Activated B cell treated with CpG ODN at 0.5 μM for 24 hours (primary cell): Measurements from ENCODE around the gene TMEM121B. TPM values are rescaled to one million over a fixed set of nuclear protein-coding genes. Genes with fewer than 3 reads are reported as not detected.

Experiments used
- ATAC-seq: fragments of 200-7000 bp; cut with Tn5 transposase; one replicate; pipeline ENCODE4 v1.10.0; 2021; ENCODE audit warnings: low read depth, mild to moderate bottlenecking, moderate library complexity
- CTCF ChIA-PET: fragments of 350-600 bp; sonication (Branson Sonifier 250); formaldehyde crosslinking; loops from one replicate; lab custom pipeline; 2021; ENCODE audit warnings: antibody characterized with exemption; lab: Charles Lee
- POLR2A ChIA-PET: fragments of 350-600 bp; sonication (Branson Sonifier 250); formaldehyde crosslinking; loops from one replicate; lab custom pipeline; 2021; ENCODE audit warnings: antibody characterized with exemption; lab: Charles Lee
- DNase-seq: peaks from one replicate; pipeline ENCODE4 v3.0.0; 2022
- H3K27ac Mint-ChIP-seq: one replicate; pipeline ENCODE4 v1.8.0; 2020; ENCODE audit warnings: mixed read lengths
- H3K27me3 Mint-ChIP-seq: one replicate; pipeline ENCODE4 v1.8.0; 2021; ENCODE audit warnings: mixed read lengths
- H3K36me3 Mint-ChIP-seq: one replicate; pipeline ENCODE4 v1.8.0; 2021; ENCODE audit warnings: low read depth, mixed read lengths
- H3K4me1 Mint-ChIP-seq: one replicate; pipeline ENCODE4 v1.8.0; 2021; ENCODE audit warnings: mixed read lengths
- H3K4me3 Mint-ChIP-seq: one replicate; pipeline ENCODE4 v1.8.0; 2020; ENCODE audit warnings: mild to moderate bottlenecking, mixed read lengths
- H3K9me3 Mint-ChIP-seq: one replicate; pipeline ENCODE4 v1.8.0; 2020; ENCODE audit warnings: mixed read lengths
- intact Hi-C: fragments of 100-400 bp; cut with micrococcal nuclease; formaldehyde crosslinking; loops from one replicate; pipeline ENCODE4 v1.15.1; 2024
- total RNA-seq: library from RNA; stranded (reverse); gene quantifications from 2 replicates; pipeline ENCODE4 v1.2.3, GENCODE V29; 2022
- TF ChIP-seq, protein P1 (sequence below): fragments of 200-600 bp; IDR thresholded peaks from one replicate; pipeline ENCODE4 v1.8.0; 2022; ENCODE audit warnings: antibody characterized with exemption, mild to moderate bottlenecking

TMEM121B gene
- total RNA-seq, 1 donor from 2014 or later: 0.16 TPM

GRCh38 chr22:17114173-17114897, 6.8 kb downstream of the TMEM121B start:
- Mint-ChIP-seq H3K4me3 (no peak overlapping the region), H3K9me3 (no peaks in the 10 kb centered on the region), H3K27me3 (peaks cover 8% of the 10 kb centered on the region), H3K27ac (no peak overlapping the region), H3K4me1 (peaks cover 25% of the 10 kb centered on the region), H3K36me3 (peaks cover 10% of the 10 kb centered on the region)
- DNase-seq (no peak), ATAC-seq (no peak)
- TF ChIP-seq, protein P1, sequence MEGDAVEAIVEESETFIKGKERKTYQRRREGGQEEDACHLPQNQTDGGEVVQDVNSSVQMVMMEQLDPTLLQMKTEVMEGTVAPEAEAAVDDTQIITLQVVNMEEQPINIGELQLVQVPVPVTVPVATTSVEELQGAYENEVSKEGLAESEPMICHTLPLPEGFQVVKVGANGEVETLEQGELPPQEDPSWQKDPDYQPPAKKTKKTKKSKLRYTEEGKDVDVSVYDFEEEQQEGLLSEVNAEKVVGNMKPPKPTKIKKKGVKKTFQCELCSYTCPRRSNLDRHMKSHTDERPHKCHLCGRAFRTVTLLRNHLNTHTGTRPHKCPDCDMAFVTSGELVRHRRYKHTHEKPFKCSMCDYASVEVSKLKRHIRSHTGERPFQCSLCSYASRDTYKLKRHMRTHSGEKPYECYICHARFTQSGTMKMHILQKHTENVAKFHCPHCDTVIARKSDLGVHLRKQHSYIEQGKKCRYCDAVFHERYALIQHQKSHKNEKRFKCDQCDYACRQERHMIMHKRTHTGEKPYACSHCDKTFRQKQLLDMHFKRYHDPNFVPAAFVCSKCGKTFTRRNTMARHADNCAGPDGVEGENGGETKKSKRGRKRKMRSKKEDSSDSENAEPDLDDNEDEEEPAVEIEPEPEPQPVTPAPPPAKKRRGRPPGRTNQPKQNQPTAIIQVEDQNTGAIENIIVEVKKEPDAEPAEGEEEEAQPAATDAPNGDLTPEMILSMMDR: no peak
- CTCF ChIA-PET: no interaction called here
- intact Hi-C loops: no loop called here
- POLR2A ChIA-PET: no interaction called here

GRCh38 chr22:17113600-17113999, 7.6 kb downstream of the TMEM121B start:
- Mint-ChIP-seq H3K27ac (no peak overlapping the region), H3K36me3 (peaks cover 14% of the 10 kb centered on the region), H3K4me3 (no peak overlapping the region), H3K9me3 (no peaks in the 10 kb centered on the region), H3K27me3 (peaks cover 3% of the 10 kb centered on the region), H3K4me1 (peaks cover 23% of the 10 kb centered on the region)
- ATAC-seq (no peak), DNase-seq (no peak)
- TF ChIP-seq, protein P1: no peak
- intact Hi-C loops: no loop called here
- ChIA-PET POLR2A (no interaction called here), CTCF (no interaction called here)

DNA sequence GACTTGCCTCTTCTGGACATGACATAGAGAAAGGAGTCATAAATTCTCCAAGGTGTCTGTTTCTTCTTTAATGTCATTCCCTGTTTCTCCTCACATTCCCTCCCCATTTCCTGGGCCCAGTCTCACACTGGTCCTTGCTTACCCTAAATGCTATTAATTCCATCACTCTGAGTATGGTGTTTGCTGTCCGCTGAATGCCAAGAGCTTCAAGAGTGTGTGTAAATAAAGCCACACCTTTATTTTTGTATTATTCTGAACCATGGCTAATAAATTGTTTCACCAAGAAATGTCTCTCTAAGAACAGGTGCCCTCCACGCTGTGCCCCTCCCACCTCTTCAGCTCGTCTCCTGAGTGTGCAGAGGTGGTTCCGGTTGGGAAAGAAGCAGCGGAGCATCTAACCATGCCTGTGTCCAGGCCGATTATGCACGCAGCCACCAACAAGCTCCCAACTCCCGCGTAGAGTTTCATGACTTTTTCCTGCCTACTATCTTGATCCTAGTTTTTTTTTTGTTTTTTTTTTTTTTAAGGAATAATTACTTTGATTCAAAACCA, 8.6 kb downstream of the TMEM121B start:
- no peaks in the 10 kb centered on the region for H3K9me3 Mint-ChIP-seq
- peaks cover 22% of the 10 kb centered on the region for H3K36me3 Mint-ChIP-seq
- TF ChIP-seq, protein P1: no peak
- peaks cover 12% of the 10 kb centered on the region for H3K4me1 Mint-ChIP-seq
- no peaks in the 10 kb centered on the region for H3K27me3 Mint-ChIP-seq
- intact Hi-C loops: no loop called here
- H3K27ac Mint-ChIP-seq: no peak overlapping the region
- ChIA-PET POLR2A (no interaction called here), CTCF (no interaction called here)
- no peak for ATAC-seq
- DNase-seq: no peak
- H3K4me3 Mint-ChIP-seq: no peak overlapping the region

- Mint-ChIP-seq H3K27me3 (no peaks in the 10 kb centered on the region), H3K9me3 (no peaks in the 10 kb centered on the region), H3K4me3 (no peak overlapping the region), H3K27ac (no peak overlapping the region), H3K36me3 (peaks cover 33% of the 10 kb centered on the region), H3K4me1 (peaks cover 10% of the 10 kb centered on the region)
- TF ChIP-seq, protein P1: no peak
- ChIA-PET POLR2A (no interaction called here), CTCF (no interaction called here)
- no peak for DNase-seq
- intact Hi-C loops: no loop called here
- ATAC-seq: no peak
Observed at GRCh38 chr22:17110791-17111550, 10.2 kb downstream of the TMEM121B start.

- H3K9me3 Mint-ChIP-seq: no peaks in the 10 kb centered on the region
- TF ChIP-seq, protein P1: no peak
- H3K27ac Mint-ChIP-seq: no peak overlapping the region
- H3K4me3 Mint-ChIP-seq: no peak overlapping the region
- H3K27me3 Mint-ChIP-seq: no peaks in the 10 kb centered on the region
- intact Hi-C loops: no loop called here
- H3K4me1 Mint-ChIP-seq: peaks cover 9% of the 10 kb centered on the region
- ChIA-PET CTCF (no interaction called here), POLR2A (no interaction called here)
- no peak for ATAC-seq
- DNase-seq: no peak
- H3K36me3 Mint-ChIP-seq: peaks cover 43% of the 10 kb centered on the region
Observed at GRCh38 chr22:17109976-17110375, 11.2 kb downstream of the TMEM121B start.
